GM23338 (cell line): ENCODE results near the gene NUF2. TPM values are rescaled to one million over a fixed set of nuclear protein-coding genes. Genes with fewer than 3 reads are reported as not detected.

Experiments used
- ATAC-seq: fragments of 200-7000 bp; cut with Tn5 transposase; 3 replicates; pipeline ENCODE4 v1.9.1; 2020
- DNase-seq: peaks from one replicate; pipeline ENCODE4 v3.0.0-alpha.2; 2015; ENCODE audit warnings: low spot score
- H2AFZ ChIP-seq: fragments of 200-600 bp; sonication (generic); 2 replicates; pipeline ENCODE4 v1.8.0; 2016; ENCODE audit warnings: antibody characterized with exemption, mild to moderate bottlenecking, moderate library complexity
- H3F3A ChIP-seq: fragments of 200-600 bp; sonication (generic); replicated peaks from 2 replicates; pipeline ENCODE4 v1.8.0; 2017; ENCODE audit warnings: antibody characterized with exemption, mixed run types, low read depth
- H3K27ac ChIP-seq: fragments of 200-600 bp; sonication (generic); 2 replicates; pipeline ENCODE4 v1.6.1; 2016; ENCODE audit warnings: low read depth
- H3K27me3 ChIP-seq: fragments of 200-600 bp; sonication (generic); 2 replicates; pipeline ENCODE4 v1.8.0; 2016; ENCODE audit warnings: mild to moderate bottlenecking, mixed run types, moderate library complexity; ENCODE audit not compliant: insufficient read depth
- H3K36me3 ChIP-seq: fragments of 200-600 bp; sonication (generic); 2 replicates; pipeline ENCODE4 v1.8.0; 2016; ENCODE audit warnings: mild to moderate bottlenecking; ENCODE audit not compliant: insufficient read depth
- H3K4me1 ChIP-seq: fragments of 200-600 bp; sonication (generic); 2 replicates; pipeline ENCODE4 v1.8.0; 2016; ENCODE audit warnings: mild to moderate bottlenecking, moderate library complexity; ENCODE audit not compliant: insufficient read depth
- H3K4me2 ChIP-seq: fragments of 200-600 bp; sonication (generic); 2 replicates; pipeline ENCODE4 v1.7.1; 2017; ENCODE audit warnings: mixed run types
- H3K4me3 ChIP-seq: fragments of 200-600 bp; sonication (generic); 2 replicates; pipeline ENCODE4 v1.6.1; 2016; ENCODE audit warnings: mixed run types
- H3K79me2 ChIP-seq: fragments of 200-600 bp; sonication (generic); replicated peaks from 2 replicates; pipeline ENCODE4 v1.8.0; 2017; ENCODE audit warnings: mild to moderate bottlenecking; ENCODE audit not compliant: insufficient read depth
- H3K9me2 ChIP-seq: fragments of 200-600 bp; sonication (generic); 2 replicates; pipeline ENCODE4 v1.8.0; 2017; ENCODE audit not compliant: insufficient read depth
- H4K20me1 ChIP-seq: fragments of 200-600 bp; sonication (generic); replicated peaks from 2 replicates; pipeline ENCODE4 v1.8.0; 2017; ENCODE audit warnings: mild to moderate bottlenecking; ENCODE audit not compliant: insufficient read depth
- H3K27ac Mint-ChIP-seq: 2 replicates; pipeline ENCODE4 v1.8.0; 2020; ENCODE audit warnings: inconsistent platforms, mild to moderate bottlenecking, moderate library complexity, mixed read lengths
- H3K27me3 Mint-ChIP-seq: 3 replicates; pipeline ENCODE4 v1.8.0; 2022; ENCODE audit warnings: low read depth, mild to moderate bottlenecking, moderate library complexity, mixed read lengths, inconsistent platforms; ENCODE audit not compliant: insufficient read depth, poor library complexity
- H3K36me3 Mint-ChIP-seq: 3 replicates; pipeline ENCODE4 v1.8.0; 2021; ENCODE audit warnings: low read depth, mild to moderate bottlenecking, inconsistent platforms, moderate library complexity, mixed read lengths
- H3K4me1 Mint-ChIP-seq: 3 replicates; pipeline ENCODE4 v1.8.0; 2020; ENCODE audit warnings: mild to moderate bottlenecking, inconsistent platforms, mixed read lengths
- H3K4me3 Mint-ChIP-seq: 3 replicates; pipeline ENCODE4 v1.8.0; 2021; ENCODE audit warnings: moderate library complexity, mild to moderate bottlenecking, inconsistent platforms, mixed read lengths
- H3K9me3 Mint-ChIP-seq: 3 replicates; pipeline ENCODE4 v1.8.0; 2020; ENCODE audit warnings: moderate library complexity, mild to moderate bottlenecking, inconsistent platforms, mixed read lengths
- CREB1 ChIP-seq: fragments of 250-450 bp; sonication (Bioruptor Pico); IDR thresholded peaks from 2 replicates; pipeline ENCODE4 v1.5.0; 2020; ENCODE audit warnings: low read depth, mild to moderate bottlenecking, moderate library complexity
- EZH2 ChIP-seq: fragments of 200-600 bp; sonication (generic); IDR thresholded peaks from one replicate; pipeline ENCODE4 v1.8.0; 2017; ENCODE audit warnings: antibody characterized with exemption, mild to moderate bottlenecking, low read depth; ENCODE audit not compliant: unreplicated experiment
- EZH2phosphoT487 ChIP-seq: fragments of 200-600 bp; sonication (generic); IDR thresholded peaks from one replicate; pipeline ENCODE4 v1.8.1; 2018; ENCODE audit warnings: antibody characterized with exemption; ENCODE audit not compliant: unreplicated experiment
- JUNB ChIP-seq: IDR thresholded peaks from one replicate; pipeline ENCODE4 v1.6.1; 2016; ENCODE audit warnings: antibody characterized with exemption; ENCODE audit not compliant: unreplicated experiment
- NANOG ChIP-seq: IDR thresholded peaks from 2 replicates; pipeline ENCODE4 v1.6.1; 2016; ENCODE audit warnings: antibody characterized with exemption, borderline replicate concordance
- POLR2AphosphoS5 ChIP-seq: IDR thresholded peaks from 2 replicates; pipeline ENCODE4 v1.6.1; 2016; ENCODE audit warnings: antibody characterized with exemption, low read depth
- REST ChIP-seq: IDR thresholded peaks from one replicate; pipeline ENCODE4 v1.6.1; 2018; ENCODE audit warnings: antibody characterized with exemption; ENCODE audit not compliant: unreplicated experiment
- STAT1 ChIP-seq: IDR thresholded peaks from one replicate; pipeline ENCODE4 v1.6.1; 2016; ENCODE audit warnings: antibody characterized with exemption; ENCODE audit not compliant: unreplicated experiment
- ZNF114 ChIP-seq: fragments of 250-450 bp; sonication (Bioruptor Pico); IDR thresholded peaks from 2 replicates; pipeline ENCODE4 v1.5.0; 2020; ENCODE audit warnings: mild to moderate bottlenecking, moderate library complexity
- ZNF331 ChIP-seq: fragments of 250-450 bp; sonication (Bioruptor Pico); IDR thresholded peaks from 2 replicates; pipeline ENCODE4 v1.5.0; 2020; ENCODE audit warnings: low read depth, mild to moderate bottlenecking, moderate library complexity
- polyA plus RNA-seq: library from polyadenylated mRNA; unstranded; fragments of >200 nt; fragmentation: Nextera tagmentation; extraction: Ambion mirVana; gene quantifications from 2 replicates; pipeline ENCODE4 v1.2.1, GENCODE V29; 2016
- total RNA-seq: library from RNA; depleted of rRNA; stranded (reverse); fragments of >200 nt; shearing (Covaris generic); gene quantifications from 2 replicates; pipeline ENCODE4 v1.2.3, GENCODE V29; 2014
- TF ChIP-seq, protein P1 (sequence below): IDR thresholded peaks from 2 replicates; pipeline ENCODE4 v1.6.1; 2016; ENCODE audit warnings: antibody characterized with exemption
- TF ChIP-seq, protein P2 (sequence below): fragments of 250-450 bp; sonication (Bioruptor Pico); IDR thresholded peaks from 2 replicates; pipeline ENCODE4 v1.5.0; 2020; ENCODE audit warnings: mild to moderate bottlenecking, moderate library complexity
- TF ChIP-seq, protein P3 (sequence below), 2 experiments: fragments of 200-600 bp in 1 of 2; sonication (generic) in 1 of 2; conservative IDR thresholded peaks; 2 replicates each; pipeline versions ENCODE4 v1.5.1 to v1.6.1; 2016 to 2017; ENCODE audit warnings: antibody characterized with exemption in 2 of 2, low read depth in 2 of 2, mild to moderate bottlenecking in 2 of 2, moderate library complexity in 1 of 2

NUF2 gene
- total and polyA plus RNA-seq, 2 experiments from 2014 or later: 21.7 to 51.4 TPM

DNA sequence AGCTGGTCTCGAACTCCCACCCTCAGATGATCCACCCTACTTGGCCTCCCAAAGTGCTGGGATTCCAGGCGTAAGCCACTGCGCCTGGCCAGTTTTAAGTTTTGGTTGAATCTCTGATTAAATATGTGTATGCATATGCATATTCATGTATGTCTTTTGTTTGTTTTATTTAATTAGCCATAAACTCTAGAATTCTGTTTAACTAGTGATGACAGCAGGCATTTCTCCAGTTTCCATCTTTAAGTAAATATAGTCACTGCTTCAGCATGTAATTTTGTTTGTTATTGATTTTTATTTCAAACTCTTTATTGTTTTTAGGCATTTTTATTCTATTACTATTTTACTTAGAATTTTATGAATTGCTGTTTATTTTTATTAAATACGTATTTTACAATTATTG is 58.0 kb downstream of the NUF2 start:
- no peak for ATAC-seq

More for the DNA sequence above, 58.0 kb downstream of the NUF2 start:
- H3K4me2 ChIP-seq: no peak overlapping the region
- H3K4me1 Mint-ChIP-seq: no peaks in the 10 kb centered on the region
- H3K27me3 Mint-ChIP-seq: no peaks in the 10 kb centered on the region
- DNase-seq: no peak
- H3K9me3 Mint-ChIP-seq: no peaks in the 10 kb centered on the region
- H3K27ac Mint-ChIP-seq: no peak overlapping the region
- H3K4me1 ChIP-seq: no peaks in the 10 kb centered on the region
- TF ChIP-seq, protein P1, sequence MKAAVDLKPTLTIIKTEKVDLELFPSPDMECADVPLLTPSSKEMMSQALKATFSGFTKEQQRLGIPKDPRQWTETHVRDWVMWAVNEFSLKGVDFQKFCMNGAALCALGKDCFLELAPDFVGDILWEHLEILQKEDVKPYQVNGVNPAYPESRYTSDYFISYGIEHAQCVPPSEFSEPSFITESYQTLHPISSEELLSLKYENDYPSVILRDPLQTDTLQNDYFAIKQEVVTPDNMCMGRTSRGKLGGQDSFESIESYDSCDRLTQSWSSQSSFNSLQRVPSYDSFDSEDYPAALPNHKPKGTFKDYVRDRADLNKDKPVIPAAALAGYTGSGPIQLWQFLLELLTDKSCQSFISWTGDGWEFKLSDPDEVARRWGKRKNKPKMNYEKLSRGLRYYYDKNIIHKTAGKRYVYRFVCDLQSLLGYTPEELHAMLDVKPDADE: no peak
- TF ChIP-seq, protein P2, sequence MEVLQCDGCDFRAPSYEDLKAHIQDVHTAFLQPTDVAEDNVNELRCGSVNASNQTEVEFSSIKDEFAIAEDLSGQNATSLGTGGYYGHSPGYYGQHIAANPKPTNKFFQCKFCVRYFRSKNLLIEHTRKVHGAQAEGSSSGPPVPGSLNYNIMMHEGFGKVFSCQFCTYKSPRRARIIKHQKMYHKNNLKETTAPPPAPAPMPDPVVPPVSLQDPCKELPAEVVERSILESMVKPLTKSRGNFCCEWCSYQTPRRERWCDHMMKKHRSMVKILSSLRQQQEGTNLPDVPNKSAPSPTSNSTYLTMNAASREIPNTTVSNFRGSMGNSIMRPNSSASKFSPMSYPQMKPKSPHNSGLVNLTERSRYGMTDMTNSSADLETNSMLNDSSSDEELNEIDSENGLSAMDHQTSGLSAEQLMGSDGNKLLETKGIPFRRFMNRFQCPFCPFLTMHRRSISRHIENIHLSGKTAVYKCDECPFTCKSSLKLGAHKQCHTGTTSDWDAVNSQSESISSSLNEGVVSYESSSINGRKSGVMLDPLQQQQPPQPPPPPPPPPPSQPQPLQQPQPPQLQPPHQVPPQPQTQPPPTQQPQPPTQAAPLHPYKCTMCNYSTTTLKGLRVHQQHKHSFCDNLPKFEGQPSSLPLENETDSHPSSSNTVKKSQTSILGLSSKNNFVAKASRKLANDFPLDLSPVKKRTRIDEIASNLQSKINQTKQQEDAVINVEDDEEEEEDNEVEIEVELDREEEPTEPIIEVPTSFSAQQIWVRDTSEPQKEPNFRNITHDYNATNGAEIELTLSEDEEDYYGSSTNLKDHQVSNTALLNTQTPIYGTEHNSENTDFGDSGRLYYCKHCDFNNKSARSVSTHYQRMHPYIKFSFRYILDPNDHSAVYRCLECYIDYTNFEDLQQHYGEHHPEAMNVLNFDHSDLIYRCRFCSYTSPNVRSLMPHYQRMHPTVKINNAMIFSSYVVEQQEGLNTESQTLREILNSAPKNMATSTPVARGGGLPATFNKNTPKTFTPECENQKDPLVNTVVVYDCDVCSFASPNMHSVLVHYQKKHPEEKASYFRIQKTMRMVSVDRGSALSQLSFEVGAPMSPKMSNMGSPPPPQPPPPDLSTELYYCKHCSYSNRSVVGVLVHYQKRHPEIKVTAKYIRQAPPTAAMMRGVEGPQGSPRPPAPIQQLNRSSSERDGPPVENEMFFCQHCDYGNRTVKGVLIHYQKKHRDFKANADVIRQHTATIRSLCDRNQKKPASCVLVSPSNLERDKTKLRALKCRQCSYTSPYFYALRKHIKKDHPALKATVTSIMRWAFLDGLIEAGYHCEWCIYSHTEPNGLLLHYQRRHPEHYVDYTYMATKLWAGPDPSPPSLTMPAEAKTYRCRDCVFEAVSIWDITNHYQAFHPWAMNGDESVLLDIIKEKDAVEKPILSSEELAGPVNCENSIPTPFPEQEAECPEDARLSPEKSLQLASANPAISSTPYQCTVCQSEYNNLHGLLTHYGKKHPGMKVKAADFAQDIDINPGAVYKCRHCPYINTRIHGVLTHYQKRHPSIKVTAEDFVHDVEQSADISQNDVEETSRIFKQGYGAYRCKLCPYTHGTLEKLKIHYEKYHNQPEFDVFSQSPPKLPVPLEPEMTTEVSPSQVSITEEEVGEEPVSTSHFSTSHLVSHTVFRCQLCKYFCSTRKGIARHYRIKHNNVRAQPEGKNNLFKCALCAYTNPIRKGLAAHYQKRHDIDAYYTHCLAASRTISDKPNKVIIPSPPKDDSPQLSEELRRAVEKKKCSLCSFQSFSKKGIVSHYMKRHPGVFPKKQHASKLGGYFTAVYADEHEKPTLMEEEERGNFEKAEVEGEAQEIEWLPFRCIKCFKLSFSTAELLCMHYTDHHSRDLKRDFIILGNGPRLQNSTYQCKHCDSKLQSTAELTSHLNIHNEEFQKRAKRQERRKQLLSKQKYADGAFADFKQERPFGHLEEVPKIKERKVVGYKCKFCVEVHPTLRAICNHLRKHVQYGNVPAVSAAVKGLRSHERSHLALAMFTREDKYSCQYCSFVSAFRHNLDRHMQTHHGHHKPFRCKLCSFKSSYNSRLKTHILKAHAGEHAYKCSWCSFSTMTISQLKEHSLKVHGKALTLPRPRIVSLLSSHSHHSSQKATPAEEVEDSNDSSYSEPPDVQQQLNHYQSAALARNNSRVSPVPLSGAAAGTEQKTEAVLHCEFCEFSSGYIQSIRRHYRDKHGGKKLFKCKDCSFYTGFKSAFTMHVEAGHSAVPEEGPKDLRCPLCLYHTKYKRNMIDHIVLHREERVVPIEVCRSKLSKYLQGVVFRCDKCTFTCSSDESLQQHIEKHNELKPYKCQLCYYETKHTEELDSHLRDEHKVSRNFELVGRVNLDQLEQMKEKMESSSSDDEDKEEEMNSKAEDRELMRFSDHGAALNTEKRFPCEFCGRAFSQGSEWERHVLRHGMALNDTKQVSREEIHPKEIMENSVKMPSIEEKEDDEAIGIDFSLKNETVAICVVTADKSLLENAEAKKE: no peak
- TF ChIP-seq EZH2phosphoT487 (no peak), EZH2 (no peak), ZNF114 (CRISPR knock-in tag) (no peak), REST (no peak), ZNF331 (CRISPR knock-in tag) (no peak), CREB1 (CRISPR knock-in tag) (no peak), STAT1 (no peak), NANOG (no peak), JUNB (no peak), POLR2AphosphoS5 (no peak)
- TF ChIP-seq, protein P3, sequence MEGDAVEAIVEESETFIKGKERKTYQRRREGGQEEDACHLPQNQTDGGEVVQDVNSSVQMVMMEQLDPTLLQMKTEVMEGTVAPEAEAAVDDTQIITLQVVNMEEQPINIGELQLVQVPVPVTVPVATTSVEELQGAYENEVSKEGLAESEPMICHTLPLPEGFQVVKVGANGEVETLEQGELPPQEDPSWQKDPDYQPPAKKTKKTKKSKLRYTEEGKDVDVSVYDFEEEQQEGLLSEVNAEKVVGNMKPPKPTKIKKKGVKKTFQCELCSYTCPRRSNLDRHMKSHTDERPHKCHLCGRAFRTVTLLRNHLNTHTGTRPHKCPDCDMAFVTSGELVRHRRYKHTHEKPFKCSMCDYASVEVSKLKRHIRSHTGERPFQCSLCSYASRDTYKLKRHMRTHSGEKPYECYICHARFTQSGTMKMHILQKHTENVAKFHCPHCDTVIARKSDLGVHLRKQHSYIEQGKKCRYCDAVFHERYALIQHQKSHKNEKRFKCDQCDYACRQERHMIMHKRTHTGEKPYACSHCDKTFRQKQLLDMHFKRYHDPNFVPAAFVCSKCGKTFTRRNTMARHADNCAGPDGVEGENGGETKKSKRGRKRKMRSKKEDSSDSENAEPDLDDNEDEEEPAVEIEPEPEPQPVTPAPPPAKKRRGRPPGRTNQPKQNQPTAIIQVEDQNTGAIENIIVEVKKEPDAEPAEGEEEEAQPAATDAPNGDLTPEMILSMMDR (conservative IDR thresholded peaks at IDR 0.05; ENCODE audit: low read depth in 2 of 2): no peak
- H2AFZ ChIP-seq: no peak overlapping the region
- no peaks in the 10 kb centered on the region for H3K9me2 ChIP-seq
- H3K4me3 Mint-ChIP-seq: no peak overlapping the region
- no peaks in the 10 kb centered on the region for H3K27me3 ChIP-seq
- H4K20me1 ChIP-seq: no peaks in the 10 kb centered on the region
- no peaks in the 10 kb centered on the region for H3K79me2 ChIP-seq
- no peaks in the 10 kb centered on the region for H3K36me3 Mint-ChIP-seq
- H3K27ac ChIP-seq: no peak overlapping the region
- no peak overlapping the region for H3K4me3 ChIP-seq
- H3K36me3 ChIP-seq: no peaks in the 10 kb centered on the region
- H3F3A ChIP-seq: no peaks in the 10 kb centered on the region
